ENCODE data around the gene TESPA1.

TESPA1 gene

GRCh38 chr12:54924972-54925707 lies 59.4 kb downstream of the TESPA1 start:
- no peak overlapping the region for H3K4me3 ChIP-seq (ENCODE audit: low read depth, low read length)
- no peaks in the 10 kb centered on the region for H3K9me3 ChIP-seq (ENCODE audit: control insufficient read depth, low read length)
- no peaks in the 10 kb centered on the region for H3K79me2 ChIP-seq
- H3K4me2 ChIP-seq (ENCODE audit: low read length) = no peak overlapping the region
- H2AFZ ChIP-seq = no peak overlapping the region
- H3K36me3 ChIP-seq (ENCODE audit: control insufficient read depth, insufficient read depth, low read length) = no peaks in the 10 kb centered on the region
- TF ChIP-seq CTCF (IDR thresholded peaks at IDR 0.05) = no peak
- no peaks in the 10 kb centered on the region for H3K4me1 ChIP-seq
- H3K27me3 ChIP-seq (ENCODE audit: control insufficient read depth, insufficient read depth, low read length) = no peaks in the 10 kb centered on the region
- H3K27ac ChIP-seq = no peak overlapping the region
- H3K9ac ChIP-seq = no peak overlapping the region

GRCh38 chr12:54917001-54917488 lies 67.5 kb downstream of the TESPA1 start:
- no peak overlapping the region for H2AFZ ChIP-seq
- H3K79me2 ChIP-seq = no peaks in the 10 kb centered on the region
- no peak for TF ChIP-seq CTCF (IDR thresholded peaks at IDR 0.05)
- H3K9ac ChIP-seq = no peak overlapping the region
- no peaks in the 10 kb centered on the region for H3K27me3 ChIP-seq (ENCODE audit: control insufficient read depth, insufficient read depth, low read length)
- no peaks in the 10 kb centered on the region for H3K9me3 ChIP-seq (ENCODE audit: control insufficient read depth, low read length)
- H3K4me1 ChIP-seq = no peaks in the 10 kb centered on the region
- no peak overlapping the region for H3K27ac ChIP-seq
- no peak overlapping the region for H3K4me3 ChIP-seq (ENCODE audit: low read depth, low read length)
- H3K36me3 ChIP-seq (ENCODE audit: control insufficient read depth, insufficient read depth, low read length) = no peaks in the 10 kb centered on the region
- no peak overlapping the region for H3K4me2 ChIP-seq (ENCODE audit: low read length)

Measured in parathyroid adenoma (tissue), 2 donors.